Calu3 (cell line): Measurements from ENCODE around the gene PRRT1. TPM values are rescaled to one million over a fixed set of nuclear protein-coding genes. Genes with fewer than 3 reads are reported as not detected.
"Not testable (repeated sequence)": the region's sequence is repeated elsewhere in the genome, so short reads cannot be mapped to it uniquely, and the experiment has no call there.

Experiments
- BruUV-seq: library from RNA; stranded (reverse); fragments of 400-500 nt; replicated peaks from 2 replicates; lab custom pipeline; 2021; lab: Mats Ljungman, UMichigan
- CTCF ChIA-PET: fragments of 300-600 bp; sonication (Branson Sonifier 250); formaldehyde crosslinking; loops from one replicate; lab custom pipeline; 2022; ENCODE audit warnings: antibody characterized with exemption; lab: Charles Lee
- DNase-seq: peaks from one replicate; pipeline ENCODE4 v3.0.0; 2022
- H3K27ac Mint-ChIP-seq: one replicate; pipeline ENCODE4 v1.8.0; 2022; ENCODE audit warnings: mixed read lengths; ENCODE audit not compliant: unreplicated experiment
- H3K27me3 Mint-ChIP-seq: one replicate; pipeline ENCODE4 v1.8.0; 2022; ENCODE audit warnings: mixed read lengths; ENCODE audit not compliant: unreplicated experiment
- H3K36me3 Mint-ChIP-seq: one replicate; pipeline ENCODE4 v1.8.0; 2022; ENCODE audit warnings: mild to moderate bottlenecking, moderate library complexity, mixed read lengths; ENCODE audit not compliant: insufficient read depth, unreplicated experiment
- H3K4me1 Mint-ChIP-seq: one replicate; pipeline ENCODE4 v1.8.0; 2022; ENCODE audit warnings: mild to moderate bottlenecking, low read depth, mixed read lengths; ENCODE audit not compliant: unreplicated experiment
- H3K4me3 Mint-ChIP-seq: one replicate; pipeline ENCODE4 v1.8.0; 2022; ENCODE audit warnings: mild to moderate bottlenecking, low read depth, moderate library complexity, mixed read lengths; ENCODE audit not compliant: unreplicated experiment
- H3K9me3 Mint-ChIP-seq: one replicate; pipeline ENCODE4 v1.8.0; 2022; ENCODE audit warnings: low read depth, mixed read lengths; ENCODE audit not compliant: unreplicated experiment
- intact Hi-C: fragments of 100-400 bp; cut with micrococcal nuclease; formaldehyde crosslinking; loops from one replicate; pipeline ENCODE4 v1.10.0; 2022; ENCODE audit not compliant: unreplicated experiment
- total RNA-seq: library from RNA; stranded (reverse); gene quantifications from 2 replicates; pipeline ENCODE4 v1.2.3, GENCODE V29; 2022
- TF ChIP-seq, protein P1 (sequence below): fragments of 200-600 bp; IDR thresholded peaks from one replicate; pipeline ENCODE4 v1.8.0; 2022; ENCODE audit warnings: antibody characterized with exemption; ENCODE audit not compliant: unreplicated experiment

Gene PRRT1
- total RNA-seq, 1 experiment from 2014 or later, result 1.7 TPM

DNA sequence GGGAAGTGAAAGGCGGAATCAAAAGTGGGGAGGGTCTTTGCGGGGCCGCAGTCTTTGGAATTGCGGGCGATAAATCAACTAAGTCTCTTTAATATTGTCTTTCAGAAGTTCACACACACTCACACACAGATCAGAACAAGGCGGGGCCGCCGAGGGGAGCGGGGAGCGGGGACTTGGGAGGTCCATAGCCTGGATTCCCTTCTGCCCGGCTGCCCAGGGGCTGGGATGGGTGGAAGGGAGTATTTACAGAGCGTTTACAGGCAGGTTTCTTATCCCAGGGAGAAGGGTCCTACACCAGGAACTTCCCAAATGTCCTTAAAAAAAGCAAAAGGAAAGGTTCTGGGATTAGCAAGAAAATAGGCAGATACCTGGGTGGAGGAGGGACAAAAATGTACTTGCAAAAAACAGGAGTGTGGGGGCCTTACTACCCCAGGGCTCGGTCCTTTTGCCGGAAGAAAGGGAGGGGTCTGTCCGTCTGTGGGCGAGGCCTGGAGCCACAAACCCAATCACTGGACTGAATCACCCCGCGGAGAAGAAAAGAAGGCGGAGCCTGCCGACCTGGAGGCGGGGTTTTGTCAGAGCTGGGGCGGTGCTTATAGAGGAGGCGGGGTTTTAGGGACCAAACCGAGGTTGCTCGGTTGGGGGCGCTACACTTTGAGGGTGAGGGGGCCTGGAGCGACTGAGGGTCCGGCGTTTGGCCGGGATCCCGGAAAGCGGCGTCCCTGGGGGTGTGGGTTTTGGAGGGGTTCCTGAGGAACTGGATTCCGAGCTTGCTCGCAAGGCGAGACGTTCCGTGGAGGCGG lies 3.2 kb downstream of the PRRT1 start:
- H3K36me3 Mint-ChIP-seq, result no peaks in the 10 kb centered on the region
- H3K27ac Mint-ChIP-seq, result no peak overlapping the region
- TF ChIP-seq, protein P1, sequence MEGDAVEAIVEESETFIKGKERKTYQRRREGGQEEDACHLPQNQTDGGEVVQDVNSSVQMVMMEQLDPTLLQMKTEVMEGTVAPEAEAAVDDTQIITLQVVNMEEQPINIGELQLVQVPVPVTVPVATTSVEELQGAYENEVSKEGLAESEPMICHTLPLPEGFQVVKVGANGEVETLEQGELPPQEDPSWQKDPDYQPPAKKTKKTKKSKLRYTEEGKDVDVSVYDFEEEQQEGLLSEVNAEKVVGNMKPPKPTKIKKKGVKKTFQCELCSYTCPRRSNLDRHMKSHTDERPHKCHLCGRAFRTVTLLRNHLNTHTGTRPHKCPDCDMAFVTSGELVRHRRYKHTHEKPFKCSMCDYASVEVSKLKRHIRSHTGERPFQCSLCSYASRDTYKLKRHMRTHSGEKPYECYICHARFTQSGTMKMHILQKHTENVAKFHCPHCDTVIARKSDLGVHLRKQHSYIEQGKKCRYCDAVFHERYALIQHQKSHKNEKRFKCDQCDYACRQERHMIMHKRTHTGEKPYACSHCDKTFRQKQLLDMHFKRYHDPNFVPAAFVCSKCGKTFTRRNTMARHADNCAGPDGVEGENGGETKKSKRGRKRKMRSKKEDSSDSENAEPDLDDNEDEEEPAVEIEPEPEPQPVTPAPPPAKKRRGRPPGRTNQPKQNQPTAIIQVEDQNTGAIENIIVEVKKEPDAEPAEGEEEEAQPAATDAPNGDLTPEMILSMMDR, result peak; percentile 14
- H3K9me3 Mint-ChIP-seq, result peaks cover 2% of the 10 kb centered on the region
- BruUV-seq, result no TSS peak
- H3K4me3 Mint-ChIP-seq, result no peak overlapping the region
- no peaks in the 10 kb centered on the region for H3K27me3 Mint-ChIP-seq
- H3K4me1 Mint-ChIP-seq, result peaks cover 24% of the 10 kb centered on the region
- DNase-seq, result no peak
- CTCF ChIA-PET, result no interaction called here
- intact Hi-C loops, result no loop called here

DNA sequence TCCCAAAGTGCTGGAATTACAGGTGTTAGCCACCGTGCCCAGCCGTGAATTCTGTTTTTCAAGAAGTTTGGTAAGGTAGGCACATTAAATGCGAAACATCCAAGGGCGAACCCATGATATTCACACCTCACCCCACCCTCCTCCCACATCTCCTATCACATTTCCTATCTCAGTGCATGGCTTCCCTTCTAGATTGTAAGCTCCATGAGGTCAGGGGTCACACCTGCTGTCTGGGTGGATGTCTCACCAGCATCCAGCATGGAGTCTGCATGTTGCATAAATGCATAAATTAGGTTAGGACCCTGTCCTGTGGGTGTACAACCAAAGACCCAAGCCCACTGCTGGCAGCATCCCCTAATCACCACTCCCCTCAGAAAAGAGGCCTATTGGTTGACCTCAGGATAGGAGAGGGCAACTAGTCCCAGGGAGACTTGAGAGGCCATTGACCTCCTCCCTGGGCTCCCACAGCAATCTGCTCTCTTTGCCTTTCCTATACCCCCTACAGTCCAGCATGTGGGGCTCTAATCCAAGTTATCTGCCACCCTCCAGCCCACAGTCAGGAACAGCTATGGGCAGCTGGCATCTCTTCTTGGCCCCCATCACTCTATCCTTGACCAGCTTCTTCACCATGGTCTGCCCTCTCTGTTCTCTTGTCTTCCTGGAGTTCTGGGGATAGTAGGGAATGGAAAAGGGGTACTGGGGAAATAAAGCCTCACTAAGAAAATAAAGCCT lies 4.2 kb downstream of the PRRT1 start:
- Mint-ChIP-seq H3K4me1 (peaks cover 15% of the 10 kb centered on the region), H3K4me3 (no peak overlapping the region), H3K9me3 (peaks cover 2% of the 10 kb centered on the region), H3K36me3 (no peaks in the 10 kb centered on the region), H3K27me3 (peaks cover 1% of the 10 kb centered on the region), H3K27ac (no peak overlapping the region)
- CTCF ChIA-PET, result no interaction called here
- intact Hi-C loops, result no loop called here
- BruUV-seq, result no TSS peak
- TF ChIP-seq, protein P1, result no peak
- no peak for DNase-seq

DNA sequence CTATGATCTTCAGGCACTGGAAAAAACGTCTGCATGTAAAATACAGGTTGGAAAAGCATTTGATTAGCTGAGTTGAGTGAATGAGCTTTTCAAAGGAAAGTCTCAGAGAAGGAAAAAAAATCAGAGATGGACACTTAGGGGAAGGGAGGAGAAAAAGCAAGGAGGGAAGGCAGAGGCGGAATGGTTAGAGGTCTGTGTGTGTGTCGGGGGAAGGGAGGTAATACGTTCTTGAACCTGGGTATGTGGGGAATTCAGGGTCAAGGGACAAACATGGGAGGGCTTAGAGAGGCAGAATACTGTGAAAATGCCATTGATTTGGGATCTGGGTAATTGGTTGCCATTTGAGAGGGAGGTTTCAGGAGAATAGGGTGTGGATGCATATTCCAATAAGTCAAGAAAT lies 5.1 kb downstream of the PRRT1 start:
- H3K27me3 Mint-ChIP-seq, result peaks cover 10% of the 10 kb centered on the region
- CTCF ChIA-PET, result interaction anchor here (0.7 kb wide), 1 partner anchor 724 kb away, joined by 3 read pairs; no protein-coding TSS in a partner anchor
- no TSS peak for BruUV-seq

DNA sequence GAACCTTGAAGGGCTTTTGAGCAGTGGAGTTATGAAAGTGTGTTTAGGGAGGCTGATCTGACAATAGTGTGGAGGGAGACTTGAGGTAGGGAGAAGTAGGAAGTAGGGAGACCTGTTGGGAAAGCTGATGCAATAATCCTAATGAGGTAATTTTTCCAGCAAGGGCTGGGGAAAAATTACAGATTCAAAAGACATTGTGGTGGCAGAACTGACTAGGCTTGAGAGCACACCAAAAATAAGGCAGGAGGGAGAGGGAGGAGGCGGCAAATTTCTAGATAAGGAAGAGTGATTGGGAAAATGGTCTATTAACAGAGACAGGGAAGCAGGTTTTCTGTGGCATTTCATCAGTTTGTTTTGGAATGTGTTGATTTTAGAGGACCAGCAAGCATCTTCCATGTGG lies 5.5 kb downstream of the PRRT1 start:
- Mint-ChIP-seq H3K27ac (peak overlapping the region; percentile 34), H3K27me3 (peaks cover 14% of the 10 kb centered on the region), H3K9me3 (peaks cover 2% of the 10 kb centered on the region), H3K4me1 (peaks cover 15% of the 10 kb centered on the region), H3K4me3 (no peak overlapping the region), H3K36me3 (no peaks in the 10 kb centered on the region)
- TF ChIP-seq, protein P1, result no peak
- BruUV-seq, result no TSS peak
- CTCF ChIA-PET, result interaction anchor here (0.7 kb wide), 1 partner anchor 724 kb away, joined by 3 read pairs; no protein-coding TSS in a partner anchor
- no peak for DNase-seq
- intact Hi-C loops, result no loop called here

More for the DNA sequence above, 5.1 kb downstream of the PRRT1 start:
- TF ChIP-seq, protein P1, result no peak
- Mint-ChIP-seq H3K36me3 (no peaks in the 10 kb centered on the region), H3K4me3 (no peak overlapping the region), H3K9me3 (peaks cover 2% of the 10 kb centered on the region), H3K4me1 (peaks cover 15% of the 10 kb centered on the region), H3K27ac (peak overlapping the region; percentile 34)
- intact Hi-C loops, result no loop called here
- no peak for DNase-seq

DNA sequence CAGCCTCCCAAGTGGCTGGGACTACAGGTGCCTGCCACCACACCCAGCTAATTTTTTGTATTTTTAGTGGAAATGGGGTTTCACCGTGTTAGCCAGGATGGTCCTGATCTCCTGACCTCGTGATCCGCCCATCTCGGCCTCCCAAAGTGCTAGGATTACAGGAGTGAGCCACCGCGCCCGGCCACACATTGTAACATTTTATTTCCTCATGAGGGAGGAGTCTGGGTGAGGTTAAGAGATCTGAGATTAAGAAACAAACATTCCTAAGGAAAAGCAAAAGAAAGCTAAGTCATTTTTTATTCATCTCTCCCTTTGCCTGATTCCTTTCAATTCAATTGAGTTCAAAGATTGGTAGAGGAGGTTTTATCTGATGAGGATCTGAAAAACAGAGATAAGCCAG lies 7.5 kb downstream of the PRRT1 start:
- Mint-ChIP-seq H3K4me1 (peaks cover 15% of the 10 kb centered on the region), H3K27me3 (peaks cover 21% of the 10 kb centered on the region)
- DNase-seq, BruUV-seq, intact Hi-C loops, H3K9me3 Mint-ChIP-seq, H3K27ac Mint-ChIP-seq, H3K4me3 Mint-ChIP-seq, H3K36me3 Mint-ChIP-seq: not testable (repeated sequence)
- CTCF ChIA-PET, result interaction anchor here (0.8 to 1.1 kb wide), 3 partner anchors 14 to 33 kb away, joined by 3 to 4 read pairs (median 3); partner anchors contain the start of gene FKBPL
